ENCODE measurements around the gene MORN5. TPM values are rescaled to one million over a fixed set of nuclear protein-coding genes. Genes with fewer than 3 reads are reported as not detected.
A peak's percentile ranks its signal among the peaks of the same experiment; 100 is the strongest.

The MORN5 gene
- total and polyA plus RNA-seq, 2 experiments from 2014 or later = not detected

DNA sequence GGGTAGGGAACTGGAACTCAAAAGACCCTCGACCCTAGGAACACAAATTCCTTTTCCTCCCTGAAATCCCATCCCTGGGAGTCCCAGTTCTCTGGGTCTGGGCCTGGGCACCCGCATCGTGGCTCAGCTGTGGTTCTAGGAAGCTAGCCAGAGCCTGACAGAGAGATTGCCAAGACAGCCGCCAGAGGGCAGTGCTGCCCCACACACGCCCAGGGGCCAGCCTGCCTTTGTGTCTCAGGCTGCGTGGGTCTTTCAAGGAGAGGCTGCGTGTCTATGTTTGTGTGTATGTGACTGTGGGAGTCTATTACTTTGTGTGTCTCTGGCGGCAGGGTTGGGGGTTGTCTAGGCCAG lies 34.6 kb upstream of the MORN5 start:
- H3K27me3 Mint-ChIP-seq (ENCODE audit: insufficient read depth, low read depth, poor library complexity) = peaks cover 40% of the 10 kb centered on the region
- H3K4me3 ChIP-seq = no peak overlapping the region
- DNase-seq (ENCODE audit: low spot score) (peak; percentile 83), ATAC-seq (peak; percentile 74)
- H3K4me2 ChIP-seq = peak overlapping the region; percentile 89; the same call in 1 of the 2 replicates
- H3K4me1 ChIP-seq (ENCODE audit: insufficient read depth) = peaks cover 12% of the 10 kb centered on the region
- no peaks in the 10 kb centered on the region for H3F3A ChIP-seq (replicated peaks; ENCODE audit: low read depth)
- no peaks in the 10 kb centered on the region; the same call in 2 of the 3 replicates for H3K9me3 Mint-ChIP-seq
- H4K20me1 ChIP-seq (replicated peaks; ENCODE audit: insufficient read depth) = no peaks in the 10 kb centered on the region
- H3K27me3 ChIP-seq (ENCODE audit: insufficient read depth) = peaks cover 30% of the 10 kb centered on the region
- no peaks in the 10 kb centered on the region for H3K79me2 ChIP-seq (replicated peaks; ENCODE audit: insufficient read depth)
- no peak overlapping the region for H2AFZ ChIP-seq
- H3K4me3 Mint-ChIP-seq = peak overlapping the region; percentile 74; the same call in 2 of the 3 replicates
- peaks cover 17% of the 10 kb centered on the region; the same call in 2 of the 3 replicates for H3K4me1 Mint-ChIP-seq
- no peak overlapping the region for H3K27ac ChIP-seq (ENCODE audit: low read depth)
- H3K27ac Mint-ChIP-seq = no peak overlapping the region
- no peaks in the 10 kb centered on the region for H3K36me3 Mint-ChIP-seq (ENCODE audit: low read depth)
- no peaks in the 10 kb centered on the region for H3K9me2 ChIP-seq (ENCODE audit: insufficient read depth)
- H3K36me3 ChIP-seq (ENCODE audit: insufficient read depth) = no peaks in the 10 kb centered on the region
- peak; percentile 42 for TF ChIP-seq EZH2 (IDR thresholded peaks at IDR 0.05; ENCODE audit: low read depth, unreplicated experiment)
- TF ChIP-seq, protein P1, sequence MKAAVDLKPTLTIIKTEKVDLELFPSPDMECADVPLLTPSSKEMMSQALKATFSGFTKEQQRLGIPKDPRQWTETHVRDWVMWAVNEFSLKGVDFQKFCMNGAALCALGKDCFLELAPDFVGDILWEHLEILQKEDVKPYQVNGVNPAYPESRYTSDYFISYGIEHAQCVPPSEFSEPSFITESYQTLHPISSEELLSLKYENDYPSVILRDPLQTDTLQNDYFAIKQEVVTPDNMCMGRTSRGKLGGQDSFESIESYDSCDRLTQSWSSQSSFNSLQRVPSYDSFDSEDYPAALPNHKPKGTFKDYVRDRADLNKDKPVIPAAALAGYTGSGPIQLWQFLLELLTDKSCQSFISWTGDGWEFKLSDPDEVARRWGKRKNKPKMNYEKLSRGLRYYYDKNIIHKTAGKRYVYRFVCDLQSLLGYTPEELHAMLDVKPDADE (IDR thresholded peaks at IDR 0.05) = no peak
- TF ChIP-seq, protein P2, sequence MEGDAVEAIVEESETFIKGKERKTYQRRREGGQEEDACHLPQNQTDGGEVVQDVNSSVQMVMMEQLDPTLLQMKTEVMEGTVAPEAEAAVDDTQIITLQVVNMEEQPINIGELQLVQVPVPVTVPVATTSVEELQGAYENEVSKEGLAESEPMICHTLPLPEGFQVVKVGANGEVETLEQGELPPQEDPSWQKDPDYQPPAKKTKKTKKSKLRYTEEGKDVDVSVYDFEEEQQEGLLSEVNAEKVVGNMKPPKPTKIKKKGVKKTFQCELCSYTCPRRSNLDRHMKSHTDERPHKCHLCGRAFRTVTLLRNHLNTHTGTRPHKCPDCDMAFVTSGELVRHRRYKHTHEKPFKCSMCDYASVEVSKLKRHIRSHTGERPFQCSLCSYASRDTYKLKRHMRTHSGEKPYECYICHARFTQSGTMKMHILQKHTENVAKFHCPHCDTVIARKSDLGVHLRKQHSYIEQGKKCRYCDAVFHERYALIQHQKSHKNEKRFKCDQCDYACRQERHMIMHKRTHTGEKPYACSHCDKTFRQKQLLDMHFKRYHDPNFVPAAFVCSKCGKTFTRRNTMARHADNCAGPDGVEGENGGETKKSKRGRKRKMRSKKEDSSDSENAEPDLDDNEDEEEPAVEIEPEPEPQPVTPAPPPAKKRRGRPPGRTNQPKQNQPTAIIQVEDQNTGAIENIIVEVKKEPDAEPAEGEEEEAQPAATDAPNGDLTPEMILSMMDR (conservative IDR thresholded peaks at IDR 0.05; ENCODE audit: low read depth in 2 of 2) = peak; percentile 96 to 99

DNA sequence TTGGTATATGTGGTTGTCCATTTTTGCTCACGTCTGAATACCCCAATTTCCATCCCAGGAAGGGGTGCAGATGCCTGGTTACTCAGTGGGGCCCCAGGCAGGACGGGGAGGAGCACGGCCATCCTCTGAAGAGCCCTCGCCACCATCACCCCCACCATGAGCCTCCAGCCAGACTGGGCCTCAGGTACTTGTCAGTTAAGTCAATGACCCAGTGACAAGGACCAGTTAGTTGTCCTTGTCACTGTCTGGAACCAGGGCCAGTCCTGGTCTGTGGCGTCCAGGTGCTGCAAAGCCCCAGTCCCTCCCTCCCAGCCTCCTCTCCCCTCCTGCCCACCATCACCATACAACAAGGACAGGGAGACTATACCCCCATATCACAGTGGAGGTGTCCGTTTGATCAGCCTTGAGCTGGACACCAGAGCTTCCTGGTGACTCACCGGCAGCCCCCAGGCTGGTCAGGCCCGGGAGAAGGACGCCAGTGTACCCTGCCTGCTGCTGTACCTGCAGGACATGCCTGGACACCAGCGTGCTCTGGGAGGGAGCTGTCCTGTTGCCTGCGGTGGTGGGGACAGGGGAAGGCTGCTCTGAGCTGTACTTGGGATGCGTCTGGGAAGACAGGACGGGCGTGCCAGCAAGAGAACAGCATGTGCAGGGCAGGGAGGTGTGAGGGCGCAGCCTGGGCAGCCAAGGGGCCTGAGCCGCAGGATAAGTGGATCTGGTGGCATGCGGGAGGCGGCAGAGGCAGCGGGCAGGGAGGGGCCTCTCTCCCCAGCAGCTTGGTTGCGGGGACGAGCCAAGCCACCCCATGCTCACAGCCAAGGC lies 34.0 kb upstream of the MORN5 start:
- no peaks in the 10 kb centered on the region; the same call in 2 of the 3 replicates for H3K9me3 Mint-ChIP-seq
- Histone ChIP-seq H3K4me3 (peak overlapping the region; percentile 77), H3K36me3 (ENCODE audit: insufficient read depth) (no peaks in the 10 kb centered on the region), H2AFZ (peak overlapping the region; percentile 98), H4K20me1 (replicated peaks; ENCODE audit: insufficient read depth) (no peaks in the 10 kb centered on the region), H3K27ac (ENCODE audit: low read depth) (no peak overlapping the region), H3K9me2 (ENCODE audit: insufficient read depth) (no peaks in the 10 kb centered on the region), H3K4me1 (ENCODE audit: insufficient read depth) (peaks cover 12% of the 10 kb centered on the region), H3K4me2 (peak overlapping the region; percentile 89), H3K27me3 (ENCODE audit: insufficient read depth) (peaks cover 30% of the 10 kb centered on the region), H3F3A (replicated peaks; ENCODE audit: low read depth) (no peaks in the 10 kb centered on the region), H3K79me2 (replicated peaks; ENCODE audit: insufficient read depth) (no peaks in the 10 kb centered on the region)
- H3K36me3 Mint-ChIP-seq (ENCODE audit: low read depth) = no peaks in the 10 kb centered on the region
- H3K27ac Mint-ChIP-seq = no peak overlapping the region
- peak overlapping the region; percentile 74 for H3K4me3 Mint-ChIP-seq
- peak; percentile 17 for ATAC-seq
- H3K4me1 Mint-ChIP-seq = peaks cover 17% of the 10 kb centered on the region; the same call in 2 of the 3 replicates
- peaks cover 45% of the 10 kb centered on the region for H3K27me3 Mint-ChIP-seq (ENCODE audit: insufficient read depth, low read depth, poor library complexity)
- no peak for DNase-seq (ENCODE audit: low spot score)
- TF ChIP-seq POLR2AphosphoS5 (IDR thresholded peaks at IDR 0.05; ENCODE audit: low read depth) (no peak), EZH2 (IDR thresholded peaks at IDR 0.05; ENCODE audit: low read depth, unreplicated experiment) (no peak), NANOG (IDR thresholded peaks at IDR 0.05; ENCODE audit: borderline replicate concordance) (no peak), STAT1 (IDR thresholded peaks at IDR 0.05; ENCODE audit: unreplicated experiment) (no peak), JUNB (IDR thresholded peaks at IDR 0.05; ENCODE audit: unreplicated experiment) (no peak), CREB1 (CRISPR knock-in tag; IDR thresholded peaks at IDR 0.05; ENCODE audit: low read depth) (no peak), EZH2phosphoT487 (IDR thresholded peaks at IDR 0.05; ENCODE audit: unreplicated experiment) (no peak)
- TF ChIP-seq, protein P1 (IDR thresholded peaks at IDR 0.05) = no peak
- TF ChIP-seq, protein P3, sequence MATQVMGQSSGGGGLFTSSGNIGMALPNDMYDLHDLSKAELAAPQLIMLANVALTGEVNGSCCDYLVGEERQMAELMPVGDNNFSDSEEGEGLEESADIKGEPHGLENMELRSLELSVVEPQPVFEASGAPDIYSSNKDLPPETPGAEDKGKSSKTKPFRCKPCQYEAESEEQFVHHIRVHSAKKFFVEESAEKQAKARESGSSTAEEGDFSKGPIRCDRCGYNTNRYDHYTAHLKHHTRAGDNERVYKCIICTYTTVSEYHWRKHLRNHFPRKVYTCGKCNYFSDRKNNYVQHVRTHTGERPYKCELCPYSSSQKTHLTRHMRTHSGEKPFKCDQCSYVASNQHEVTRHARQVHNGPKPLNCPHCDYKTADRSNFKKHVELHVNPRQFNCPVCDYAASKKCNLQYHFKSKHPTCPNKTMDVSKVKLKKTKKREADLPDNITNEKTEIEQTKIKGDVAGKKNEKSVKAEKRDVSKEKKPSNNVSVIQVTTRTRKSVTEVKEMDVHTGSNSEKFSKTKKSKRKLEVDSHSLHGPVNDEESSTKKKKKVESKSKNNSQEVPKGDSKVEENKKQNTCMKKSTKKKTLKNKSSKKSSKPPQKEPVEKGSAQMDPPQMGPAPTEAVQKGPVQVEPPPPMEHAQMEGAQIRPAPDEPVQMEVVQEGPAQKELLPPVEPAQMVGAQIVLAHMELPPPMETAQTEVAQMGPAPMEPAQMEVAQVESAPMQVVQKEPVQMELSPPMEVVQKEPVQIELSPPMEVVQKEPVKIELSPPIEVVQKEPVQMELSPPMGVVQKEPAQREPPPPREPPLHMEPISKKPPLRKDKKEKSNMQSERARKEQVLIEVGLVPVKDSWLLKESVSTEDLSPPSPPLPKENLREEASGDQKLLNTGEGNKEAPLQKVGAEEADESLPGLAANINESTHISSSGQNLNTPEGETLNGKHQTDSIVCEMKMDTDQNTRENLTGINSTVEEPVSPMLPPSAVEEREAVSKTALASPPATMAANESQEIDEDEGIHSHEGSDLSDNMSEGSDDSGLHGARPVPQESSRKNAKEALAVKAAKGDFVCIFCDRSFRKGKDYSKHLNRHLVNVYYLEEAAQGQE (IDR thresholded peaks at IDR 0.05; ENCODE audit: unreplicated experiment) = no peak
- TF ChIP-seq, protein P2 (conservative IDR thresholded peaks at IDR 0.05; ENCODE audit: low read depth in 2 of 2) = no peak
